ENCODE results near the gene TMEM63C.

GRCh38 chr14:77250927-77251326, 69.3 kb downstream of the TMEM63C start:
- TF ChIP-seq POLR2A (IDR thresholded peaks at IDR 0.05) (no peak), CTCF (IDR thresholded peaks at IDR 0.05) (no peak)
